Activated naive CD8-positive, alpha-beta T cell treated with anti-CD3 and anti-CD28 coated beads for 36 hours (primary cell): ENCODE data around the gene DNAH1. TPM values are rescaled to one million over a fixed set of nuclear protein-coding genes. Genes with fewer than 3 reads are reported as not detected.
A peak's percentile ranks its signal among the peaks of the same experiment; 100 is the strongest.

ENCODE experiments used
- DNase-seq: peaks from one replicate; pipeline ENCODE4 v3.0.0; 2021
- H3K27ac Mint-ChIP-seq: one replicate; pipeline ENCODE4 v1.8.0; 2022; ENCODE audit warnings: mild to moderate bottlenecking, moderate library complexity, mixed read lengths
- H3K27me3 Mint-ChIP-seq: one replicate; pipeline ENCODE4 v1.8.0; 2022; ENCODE audit warnings: mild to moderate bottlenecking, mixed read lengths
- H3K36me3 Mint-ChIP-seq: one replicate; pipeline ENCODE4 v1.8.0; 2021; ENCODE audit warnings: mild to moderate bottlenecking, mixed read lengths
- H3K4me1 Mint-ChIP-seq: one replicate; pipeline ENCODE4 v1.8.0; 2021; ENCODE audit warnings: mixed read lengths
- H3K4me3 Mint-ChIP-seq: one replicate; pipeline ENCODE4 v1.8.0; 2022; ENCODE audit warnings: mild to moderate bottlenecking, moderate library complexity, mixed read lengths
- H3K9me3 Mint-ChIP-seq: one replicate; pipeline ENCODE4 v1.8.0; 2022; ENCODE audit warnings: mixed read lengths
- total RNA-seq, 2 experiments: library from RNA; stranded (reverse); gene quantifications; one replicate each; pipeline ENCODE4 v1.2.3, GENCODE V29; 2021

DNAH1 gene
- total RNA-seq, 2 experiments from 2014 or later = 2.6 to 3.7 TPM

DNA sequence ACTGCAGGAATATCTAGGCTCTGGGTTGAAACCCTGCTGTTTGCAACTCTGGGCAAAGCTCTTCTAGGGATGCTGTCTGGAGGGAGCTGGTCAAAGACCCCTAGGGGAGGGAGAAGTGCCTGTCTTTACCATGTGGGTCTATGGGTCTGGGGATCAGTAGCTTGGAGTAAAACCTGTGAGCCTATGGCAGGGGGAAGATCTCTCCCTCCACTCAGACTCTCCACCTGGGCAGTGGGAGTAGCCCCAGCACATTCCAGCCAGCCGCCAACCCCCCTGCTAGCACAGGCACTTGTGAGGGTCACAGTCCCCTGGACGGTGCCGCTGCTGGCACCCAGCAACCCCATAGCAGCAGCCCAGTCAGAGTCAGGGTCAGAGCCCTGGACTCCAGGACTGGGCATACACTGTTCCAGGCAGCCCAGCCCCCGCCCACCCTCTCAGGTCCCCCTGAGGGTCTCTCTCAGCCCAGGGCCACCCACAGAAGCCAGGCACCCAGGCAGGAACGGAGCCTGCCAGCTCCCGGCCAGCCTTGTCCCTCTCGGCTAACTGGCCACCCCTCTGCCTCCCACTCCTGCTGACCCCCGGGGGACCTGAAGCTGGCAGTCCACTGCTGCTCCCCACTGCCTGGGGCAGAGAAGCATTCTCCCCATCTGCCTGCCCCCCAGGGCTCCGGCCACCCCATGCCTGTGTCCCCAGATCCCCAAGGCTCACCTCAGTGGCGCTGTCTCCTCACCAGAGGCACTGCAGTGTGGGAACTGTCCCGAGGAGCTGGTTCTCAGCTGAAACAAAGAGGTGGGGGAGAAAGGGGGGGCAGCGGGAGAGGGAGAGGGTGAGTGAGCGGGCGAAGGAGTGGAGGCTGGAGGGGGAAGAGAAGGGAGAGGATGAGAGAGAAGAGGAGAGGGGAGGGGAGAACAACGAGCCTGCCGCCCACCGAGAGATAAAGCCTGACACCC is 17.7 kb upstream of the DNAH1 start:
- H3K36me3 Mint-ChIP-seq = peaks cover 3% of the 10 kb centered on the region

DNA sequence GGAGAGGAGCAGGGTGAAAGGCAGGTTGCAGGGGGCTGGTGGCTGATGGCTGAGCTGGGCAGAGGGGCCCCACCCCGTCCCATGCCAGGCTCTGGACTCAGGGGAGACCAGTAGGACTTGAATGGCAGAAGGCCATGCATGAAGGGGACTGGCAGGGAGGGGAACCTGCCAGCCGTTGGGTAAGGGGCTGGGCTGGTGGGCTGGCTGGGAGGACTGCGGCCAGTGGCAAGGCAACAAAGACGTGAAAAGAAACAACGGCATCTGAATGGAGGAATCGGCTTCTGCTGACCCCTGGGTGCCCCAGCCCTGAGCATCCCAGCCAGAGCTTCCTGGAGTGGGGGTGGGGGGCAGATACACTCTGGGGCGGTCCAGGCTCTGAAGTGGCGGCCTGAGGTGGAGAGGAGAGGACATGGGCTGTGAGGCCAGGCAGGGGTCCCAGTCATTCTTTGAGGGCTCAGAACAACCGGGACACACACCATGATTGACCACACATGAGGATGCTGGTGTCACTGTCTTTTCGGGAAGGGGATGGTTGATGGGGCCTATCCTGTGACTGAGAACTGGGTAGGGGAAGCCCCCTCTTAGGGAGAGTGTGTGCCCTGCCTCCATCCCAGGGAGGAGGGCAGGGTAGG is 16.8 kb upstream of the DNAH1 start:
- H3K4me3 Mint-ChIP-seq = no peak overlapping the region
- H3K36me3 Mint-ChIP-seq = peaks cover 3% of the 10 kb centered on the region
- no peak overlapping the region for H3K27ac Mint-ChIP-seq
- H3K9me3 Mint-ChIP-seq = no peaks in the 10 kb centered on the region
- DNase-seq = no peak
- no peaks in the 10 kb centered on the region for H3K27me3 Mint-ChIP-seq
- peaks cover 11% of the 10 kb centered on the region for H3K4me1 Mint-ChIP-seq

More for the DNA sequence above, 17.7 kb upstream of the DNAH1 start:
- Mint-ChIP-seq H3K9me3 (no peaks in the 10 kb centered on the region), H3K27ac (no peak overlapping the region), H3K4me3 (no peak overlapping the region), H3K4me1 (peaks cover 11% of the 10 kb centered on the region), H3K27me3 (no peaks in the 10 kb centered on the region)
- no peak for DNase-seq

DNA sequence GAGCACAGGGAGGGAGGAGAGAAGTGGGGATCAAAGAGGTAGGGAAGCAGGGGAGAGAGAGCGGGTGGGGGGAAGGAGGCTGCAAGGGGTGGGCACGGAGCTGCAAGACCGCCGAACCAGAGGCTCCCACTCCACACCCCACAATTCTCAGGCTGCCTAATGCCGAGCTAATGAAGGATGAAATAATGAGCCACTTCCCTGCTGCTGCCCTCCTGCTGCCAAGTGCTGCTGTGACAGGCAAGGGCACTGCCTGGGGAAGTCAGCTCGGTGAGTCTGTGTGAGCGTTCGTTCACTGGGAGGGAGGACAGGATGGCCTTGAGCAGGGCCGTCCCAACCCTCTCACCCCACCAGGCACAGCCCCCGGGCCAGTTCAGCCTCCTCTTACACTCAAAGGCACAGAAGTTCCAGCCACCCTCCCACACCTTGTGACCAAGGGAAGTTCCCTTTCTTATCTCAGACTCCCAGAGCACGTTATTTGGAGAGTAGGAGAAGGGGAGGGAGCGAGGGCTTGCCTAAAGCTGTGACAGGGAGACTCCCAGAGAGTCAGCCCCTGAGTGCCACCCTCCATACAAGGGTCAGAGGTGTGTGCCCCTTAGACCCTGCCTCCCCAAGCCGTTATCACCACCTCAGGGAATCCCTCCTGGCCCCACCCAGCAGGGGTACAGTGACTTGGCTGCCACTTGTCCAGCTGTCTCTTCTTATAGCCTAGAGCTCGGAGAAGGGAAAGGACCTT is 16.1 kb upstream of the DNAH1 start:
- DNase-seq = no peak
- Mint-ChIP-seq H3K4me3 (no peak overlapping the region), H3K27ac (no peak overlapping the region), H3K36me3 (peaks cover 3% of the 10 kb centered on the region), H3K27me3 (no peaks in the 10 kb centered on the region), H3K4me1 (peaks cover 11% of the 10 kb centered on the region), H3K9me3 (no peaks in the 10 kb centered on the region)

DNA sequence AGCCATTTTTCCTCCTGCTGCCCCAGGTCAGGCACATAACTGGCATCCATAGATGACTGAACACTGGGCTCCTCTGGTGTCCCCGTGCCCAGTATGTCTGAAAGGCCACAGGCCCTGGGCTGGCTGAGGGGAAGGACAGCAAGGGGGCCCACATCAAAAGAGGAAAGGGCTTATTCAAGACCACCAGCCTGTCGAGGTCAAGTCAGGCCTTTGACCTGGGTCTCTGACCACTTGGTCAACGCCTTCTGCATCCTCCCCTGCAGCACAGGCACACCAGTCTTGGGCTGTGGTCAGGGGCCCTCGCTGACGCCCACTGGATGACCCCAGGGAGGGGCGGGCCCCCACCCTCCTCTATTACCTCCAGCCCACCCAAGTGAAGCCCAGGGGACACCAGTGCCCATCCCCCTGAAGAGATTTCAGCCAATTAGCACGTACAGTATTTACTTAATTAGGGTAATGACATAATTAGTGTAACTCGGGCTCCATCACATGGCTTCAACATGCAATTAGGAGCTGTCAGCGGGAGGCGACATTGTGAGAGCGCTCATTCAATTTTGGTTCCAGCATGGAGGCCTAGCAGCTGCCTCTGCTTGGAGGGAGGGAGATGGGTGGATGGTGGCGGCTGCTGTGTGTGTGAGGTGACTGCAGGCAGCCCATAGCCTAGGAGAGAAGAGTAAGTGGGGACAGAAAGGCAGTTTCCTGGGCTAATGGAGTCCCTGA is 13.5 kb upstream of the DNAH1 start:
- no peaks in the 10 kb centered on the region for H3K27me3 Mint-ChIP-seq
- no peak overlapping the region for H3K4me3 Mint-ChIP-seq
- no peaks in the 10 kb centered on the region for H3K36me3 Mint-ChIP-seq
- H3K9me3 Mint-ChIP-seq = no peaks in the 10 kb centered on the region
- DNase-seq = no peak
- H3K4me1 Mint-ChIP-seq = peaks cover 18% of the 10 kb centered on the region
- no peak overlapping the region for H3K27ac Mint-ChIP-seq

DNA sequence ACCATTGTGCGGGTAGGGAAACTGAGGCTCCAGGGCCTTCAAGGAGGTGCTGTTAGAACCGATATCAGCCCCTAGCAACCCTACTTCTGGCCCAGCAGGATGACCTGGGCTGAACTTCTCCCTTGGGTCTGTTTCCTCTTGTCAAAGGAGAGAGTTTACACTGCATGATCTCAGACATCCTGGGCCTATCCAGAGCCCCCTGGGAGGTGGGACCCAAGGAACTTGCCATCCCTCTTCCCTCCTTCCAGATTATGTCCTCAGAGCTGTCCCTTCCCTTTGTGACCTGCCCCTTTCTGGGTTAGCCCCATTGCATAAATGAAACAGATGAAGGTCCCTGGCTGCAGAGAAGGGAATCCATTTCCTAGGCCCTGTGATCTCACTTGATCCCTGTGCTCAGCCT is 12.3 kb upstream of the DNAH1 start:
- Mint-ChIP-seq H3K36me3 (peaks cover 2% of the 10 kb centered on the region), H3K27me3 (no peaks in the 10 kb centered on the region), H3K4me1 (peaks cover 23% of the 10 kb centered on the region), H3K4me3 (no peak overlapping the region), H3K9me3 (no peaks in the 10 kb centered on the region), H3K27ac (no peak overlapping the region)
- no peak for DNase-seq

DNA sequence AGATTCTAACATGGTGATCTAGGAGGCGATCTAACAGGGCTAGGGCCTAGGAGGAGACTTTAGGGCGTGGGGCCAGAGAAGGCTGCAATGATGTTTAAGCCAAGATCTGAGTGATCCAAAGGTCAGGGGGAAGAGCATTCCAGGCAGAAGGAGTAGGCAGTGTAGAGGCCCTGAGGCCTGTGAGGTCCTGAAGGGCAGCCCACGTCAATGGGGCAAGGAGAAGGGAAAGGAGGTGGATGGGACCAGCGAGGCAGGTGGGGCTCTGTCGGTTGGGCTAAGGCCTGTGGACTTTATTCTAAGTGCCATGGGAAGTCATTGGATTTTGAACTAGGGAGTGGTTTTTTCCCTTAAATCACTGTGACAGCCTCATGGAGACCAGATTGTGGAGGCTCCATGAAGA is 10.2 kb upstream of the DNAH1 start:
- no peak overlapping the region for H3K27ac Mint-ChIP-seq

DNA sequence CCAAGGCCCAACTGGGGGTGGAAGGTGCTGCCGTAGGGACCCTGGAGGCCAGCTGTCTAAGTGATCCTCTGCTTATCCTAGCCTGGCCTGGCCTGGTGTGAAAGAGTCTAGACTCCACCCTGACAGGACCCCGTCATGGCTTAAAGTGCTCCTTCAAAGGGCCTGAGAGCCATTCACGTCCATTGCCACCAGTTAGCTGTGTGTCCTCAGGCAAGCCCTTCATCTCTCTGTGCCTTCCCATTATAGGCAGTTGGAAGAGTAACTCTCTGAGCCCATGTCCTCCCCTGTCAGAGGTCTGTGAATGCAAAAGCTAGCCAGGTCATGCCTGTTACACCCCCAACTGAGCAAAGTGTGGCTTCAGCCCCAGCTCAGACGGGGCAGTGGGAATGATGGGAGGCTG is 9.1 kb upstream of the DNAH1 start:
- Mint-ChIP-seq H3K36me3 (peaks cover 2% of the 10 kb centered on the region), H3K9me3 (no peaks in the 10 kb centered on the region), H3K27me3 (no peaks in the 10 kb centered on the region), H3K4me1 (peaks cover 34% of the 10 kb centered on the region), H3K4me3 (no peak overlapping the region), H3K27ac (no peak overlapping the region)
- no peak for DNase-seq

More for the DNA sequence above, 10.2 kb upstream of the DNAH1 start:
- H3K27me3 Mint-ChIP-seq = no peaks in the 10 kb centered on the region
- no peak overlapping the region for H3K4me3 Mint-ChIP-seq
- H3K36me3 Mint-ChIP-seq = peaks cover 2% of the 10 kb centered on the region
- H3K4me1 Mint-ChIP-seq = peaks cover 28% of the 10 kb centered on the region
- DNase-seq = no peak
- no peaks in the 10 kb centered on the region for H3K9me3 Mint-ChIP-seq

DNA sequence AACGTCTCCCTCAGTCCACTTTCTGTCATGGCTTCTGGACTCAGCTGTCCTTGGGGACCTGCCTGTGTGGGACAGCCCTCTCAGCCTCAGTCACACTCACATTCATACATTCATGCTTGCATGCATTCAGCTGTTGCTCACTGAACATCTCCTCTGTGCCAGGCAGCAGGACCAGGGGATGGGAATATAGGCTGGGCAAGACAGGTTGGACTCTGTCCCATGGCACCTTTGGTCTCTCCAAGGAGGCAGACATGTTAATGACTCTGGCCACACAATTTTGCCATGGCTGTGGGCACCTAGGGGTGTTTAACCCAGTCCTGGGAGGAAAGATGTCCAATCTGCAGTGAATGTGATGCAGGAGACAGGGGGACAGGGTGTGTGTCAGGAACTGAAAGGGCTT is 7.8 kb upstream of the DNAH1 start:
- Mint-ChIP-seq H3K9me3 (no peaks in the 10 kb centered on the region), H3K27ac (no peak overlapping the region), H3K4me3 (no peak overlapping the region), H3K27me3 (no peaks in the 10 kb centered on the region), H3K4me1 (peaks cover 39% of the 10 kb centered on the region), H3K36me3 (peaks cover 2% of the 10 kb centered on the region)
- DNase-seq = no peak

DNA sequence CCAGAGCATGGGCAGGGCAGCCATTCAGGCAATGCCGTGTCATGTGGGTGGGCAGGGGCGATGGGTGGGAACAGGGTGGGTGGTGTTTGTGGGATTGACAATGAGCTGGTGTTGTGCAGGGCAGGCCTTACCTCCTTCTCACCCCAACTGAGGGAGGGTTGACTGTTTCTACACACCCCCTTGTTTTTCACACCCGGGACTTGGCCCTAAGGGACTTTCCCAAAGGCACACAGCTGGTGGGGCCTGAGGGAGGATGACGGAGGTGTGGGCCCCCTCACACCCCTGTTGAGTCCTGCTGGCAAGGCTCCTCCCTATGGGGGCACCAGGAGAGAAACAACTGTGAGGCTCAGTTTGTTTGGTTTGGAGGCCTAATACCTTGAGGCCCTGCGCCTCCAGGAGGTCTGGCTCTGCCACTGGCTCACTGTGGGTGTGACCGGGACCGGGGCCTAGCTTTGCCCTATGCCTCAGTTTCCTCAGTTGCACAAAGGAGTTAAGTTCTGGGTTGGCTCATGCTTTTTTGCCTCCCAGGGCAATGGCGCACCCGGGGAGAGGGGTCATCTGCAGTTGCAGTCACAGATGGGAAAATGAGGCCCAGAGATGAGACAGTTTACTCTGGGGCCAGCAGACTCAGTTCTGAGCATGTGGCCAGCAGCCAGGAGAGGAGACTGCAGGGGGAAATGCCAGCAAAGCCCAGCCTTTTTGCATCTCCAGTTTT is 5.1 kb upstream of the DNAH1 start:
- H3K4me3 Mint-ChIP-seq = no peak overlapping the region
- peak overlapping the region; percentile 75 for H3K27ac Mint-ChIP-seq
- no peaks in the 10 kb centered on the region for H3K27me3 Mint-ChIP-seq
- DNase-seq = peak; percentile 82
- peaks cover 58% of the 10 kb centered on the region for H3K4me1 Mint-ChIP-seq
- peaks cover 5% of the 10 kb centered on the region for H3K36me3 Mint-ChIP-seq
- H3K9me3 Mint-ChIP-seq = no peaks in the 10 kb centered on the region

DNA sequence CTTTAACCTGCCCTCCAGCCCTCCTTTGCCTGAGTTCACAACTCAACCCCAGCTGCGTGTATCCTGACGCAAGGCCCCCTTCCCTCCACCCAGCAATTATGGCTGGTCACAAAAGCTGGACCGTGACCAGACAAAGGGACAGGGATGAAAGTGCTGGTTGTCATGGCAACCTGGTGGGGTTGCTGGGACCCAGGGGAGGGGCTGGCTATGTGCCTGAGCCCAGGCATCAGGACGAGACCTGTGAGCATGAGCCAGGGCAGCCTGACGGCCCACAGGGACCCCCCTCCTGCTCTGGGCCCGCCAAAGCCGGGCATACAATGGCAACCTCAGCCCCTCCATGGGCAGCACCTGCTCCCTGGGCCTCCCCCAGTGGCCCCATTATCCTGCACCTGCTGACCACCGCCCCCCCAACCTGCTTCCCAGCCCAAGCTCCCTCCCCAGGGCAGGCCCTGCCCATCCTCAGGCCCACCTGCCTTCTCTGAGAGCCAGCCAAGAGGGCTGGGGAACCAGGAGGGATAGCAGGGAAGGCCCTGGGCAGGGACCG is 4.5 kb upstream of the DNAH1 start:
- Mint-ChIP-seq H3K4me3 (no peak overlapping the region), H3K27ac (no peak overlapping the region), H3K36me3 (peaks cover 5% of the 10 kb centered on the region), H3K27me3 (no peaks in the 10 kb centered on the region), H3K4me1 (peaks cover 62% of the 10 kb centered on the region), H3K9me3 (no peaks in the 10 kb centered on the region)
- DNase-seq = no peak

DNA sequence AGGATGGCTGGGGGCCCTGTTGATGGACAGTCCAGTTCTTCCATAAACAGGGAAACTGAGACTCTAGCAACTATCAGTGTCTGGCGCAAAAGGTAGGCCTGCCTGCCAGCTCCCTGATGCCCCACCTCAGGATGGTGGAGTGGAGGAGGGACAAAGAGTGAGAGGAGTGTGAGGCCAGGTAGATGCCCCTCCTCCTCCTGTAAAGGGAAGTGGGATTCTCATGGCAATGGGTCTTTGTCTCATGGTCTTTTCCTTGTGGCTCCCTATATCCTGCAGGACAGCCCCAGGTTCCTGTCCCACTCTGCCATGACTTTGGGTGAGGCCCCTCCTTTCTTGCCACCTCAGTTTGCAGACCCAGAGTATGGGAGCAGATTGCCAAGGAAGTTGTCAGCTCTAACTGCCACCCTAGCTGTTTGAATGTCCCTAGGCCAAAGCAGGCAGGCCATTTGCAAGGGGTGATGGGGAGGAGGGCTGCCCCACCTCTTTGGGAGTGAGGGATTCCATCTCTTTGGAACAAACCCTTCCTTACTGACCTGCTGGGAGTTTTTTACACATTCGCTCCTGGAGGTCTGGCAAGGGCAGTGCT is 2.8 kb upstream of the DNAH1 start:
- Mint-ChIP-seq H3K9me3 (no peaks in the 10 kb centered on the region), H3K27ac (peak overlapping the region; percentile 63), H3K27me3 (no peaks in the 10 kb centered on the region), H3K4me3 (no peak overlapping the region), H3K36me3 (peaks cover 5% of the 10 kb centered on the region), H3K4me1 (peaks cover 58% of the 10 kb centered on the region)
- no peak for DNase-seq

DNA sequence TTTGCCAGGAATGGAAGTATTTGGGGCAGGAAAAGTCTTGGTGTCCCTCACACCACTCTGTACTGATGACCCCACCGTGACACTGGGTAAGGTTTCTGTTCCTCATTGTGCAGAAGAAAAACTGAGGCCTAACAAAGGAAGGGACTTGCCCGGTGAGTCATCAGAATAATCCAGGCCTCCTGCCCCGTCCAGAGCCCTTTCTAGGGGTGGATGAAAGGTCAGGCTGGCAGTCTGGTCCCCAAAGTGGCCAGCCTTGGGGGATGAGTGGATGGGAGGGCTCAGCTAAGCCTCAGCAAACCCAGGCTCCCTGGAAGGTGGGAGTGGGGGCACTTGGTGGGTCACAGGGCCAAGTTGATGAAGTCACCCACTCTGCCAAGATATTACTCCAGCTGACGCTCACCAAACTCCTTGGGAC is 2.3 kb upstream of the DNAH1 start:
- H3K4me1 Mint-ChIP-seq = peaks cover 55% of the 10 kb centered on the region
- H3K9me3 Mint-ChIP-seq = no peaks in the 10 kb centered on the region
- no peak overlapping the region for H3K4me3 Mint-ChIP-seq
- peaks cover 3% of the 10 kb centered on the region for H3K36me3 Mint-ChIP-seq
- DNase-seq = peak; percentile 27
- no peaks in the 10 kb centered on the region for H3K27me3 Mint-ChIP-seq
- no peak overlapping the region for H3K27ac Mint-ChIP-seq

DNA sequence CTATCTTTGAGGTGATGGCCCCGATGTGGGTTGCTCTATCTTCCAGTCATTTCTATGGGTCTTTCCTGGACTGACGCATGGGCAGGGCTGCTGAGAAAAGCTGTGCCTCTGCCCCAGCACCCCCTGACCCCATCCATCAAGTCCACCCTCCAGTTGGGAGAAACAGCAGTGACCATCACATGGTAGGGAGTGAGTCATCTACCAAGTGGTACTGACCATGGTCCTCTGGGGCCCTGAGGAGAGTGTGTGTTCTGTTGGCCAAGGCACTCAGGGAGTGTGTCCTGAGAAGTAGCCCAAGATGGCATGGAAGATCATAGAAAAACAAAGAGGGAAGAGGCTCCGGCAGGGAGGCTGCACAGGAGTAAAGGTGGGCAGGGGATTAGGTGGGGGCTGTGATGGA is 1.6 kb upstream of the DNAH1 start:
- Mint-ChIP-seq H3K27ac (no peak overlapping the region), H3K4me1 (peaks cover 54% of the 10 kb centered on the region)

DNA sequence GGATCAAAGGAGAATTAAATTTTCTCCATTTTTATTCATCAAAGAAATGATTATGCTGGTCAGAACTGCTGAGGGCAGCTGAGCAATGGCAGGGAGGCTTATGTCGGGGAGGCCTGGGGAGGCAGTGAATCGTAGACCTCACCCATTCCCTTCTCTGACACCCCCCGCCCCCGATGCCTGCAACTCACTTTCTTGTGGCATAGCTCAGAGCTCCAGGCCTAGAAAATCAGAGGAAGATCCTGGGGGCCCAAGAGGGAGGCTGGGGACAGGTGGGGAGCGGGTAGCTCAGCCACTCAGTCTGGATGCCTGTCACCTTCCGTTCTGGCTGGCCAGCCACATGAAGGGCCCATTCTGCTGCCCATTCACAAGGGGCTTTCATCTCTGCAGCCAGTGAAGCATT is 1.1 kb upstream of the DNAH1 start:
- no peak overlapping the region for H3K27ac Mint-ChIP-seq

More for the DNA sequence above, 1.6 kb upstream of the DNAH1 start:
- DNase-seq = no peak
- Mint-ChIP-seq H3K36me3 (peaks cover 3% of the 10 kb centered on the region), H3K27me3 (no peaks in the 10 kb centered on the region), H3K9me3 (no peaks in the 10 kb centered on the region), H3K4me3 (no peak overlapping the region)

More for the DNA sequence above, 1.1 kb upstream of the DNAH1 start:
- Mint-ChIP-seq H3K4me1 (peaks cover 53% of the 10 kb centered on the region), H3K36me3 (peaks cover 3% of the 10 kb centered on the region), H3K27me3 (no peaks in the 10 kb centered on the region), H3K4me3 (no peak overlapping the region), H3K9me3 (no peaks in the 10 kb centered on the region)
- DNase-seq = no peak
